ENCODE results near the gene KRT20. TPM values are rescaled to one million over a fixed set of nuclear protein-coding genes. Genes with fewer than 3 reads are reported as not detected.

KRT20 gene
- total and polyA plus RNA-seq, 7 experiments from 2014 or later, result not detected

DNA sequence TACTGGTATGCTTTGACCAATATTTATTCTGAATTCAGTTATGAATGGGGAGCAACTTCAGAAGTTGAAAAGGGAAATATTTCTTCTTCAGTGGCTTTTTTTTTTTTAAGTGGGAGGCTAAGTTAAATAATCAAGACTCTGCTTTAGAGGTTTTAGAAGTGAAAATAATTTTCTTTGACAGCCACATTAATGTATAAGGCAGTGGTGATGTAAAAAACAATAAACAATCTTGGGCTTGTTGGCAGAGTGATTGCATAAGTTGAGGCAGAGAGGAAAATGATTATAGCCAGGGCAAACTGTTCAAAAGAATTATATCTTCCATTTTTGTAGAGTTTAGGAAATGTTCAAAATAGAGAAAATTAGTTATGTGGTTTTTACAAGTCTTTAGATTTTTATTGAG lies 12.6 kb downstream of the KRT20 start:
- Histone ChIP-seq H3K4me1 (ENCODE audit: control insufficient read depth in 2 of 2, insufficient read depth in 2 of 2, low read length in 2 of 2) (no peaks in the 10 kb centered on the region), H3K36me3 (ENCODE audit: control insufficient read depth in 2 of 3, insufficient read depth in 3 of 3, low read length in 3 of 3) (no peaks in the 10 kb centered on the region), H3K9me3 (ENCODE audit: control insufficient read depth in 2 of 3, low read length in 3 of 3) (no peaks in the 10 kb centered on the region), H3K27me3 (ENCODE audit: control insufficient read depth in 2 of 2, insufficient read depth in 2 of 2, low read length in 2 of 2) (peaks cover 0 to 4% of the 10 kb centered on the region in 2 donors), H3K4me3 (ENCODE audit: low read length) (no peak overlapping the region), H3K27ac (ENCODE audit: low read depth, low read length) (no peak overlapping the region)
- intact Hi-C loops (cut with micrococcal nuclease), result no loop called here
- no peaks in the 10 kb centered on the region for H3K4me1 Mint-ChIP-seq
- DNase-seq (no peak), ATAC-seq (no peak)
- no peaks in the 10 kb centered on the region for H3K36me3 Mint-ChIP-seq
- H3K27me3 Mint-ChIP-seq, result peaks cover 7 to 50% (median 25%) of the 10 kb centered on the region in 5 donors
- ChIA-PET CTCF (no interaction called here), POLR2A (no interaction called here)
- H3K4me3 Mint-ChIP-seq, result no peak overlapping the region
- no peak overlapping the region for H3K27ac Mint-ChIP-seq
- no peaks in the 10 kb centered on the region for H3K9me3 Mint-ChIP-seq

DNA sequence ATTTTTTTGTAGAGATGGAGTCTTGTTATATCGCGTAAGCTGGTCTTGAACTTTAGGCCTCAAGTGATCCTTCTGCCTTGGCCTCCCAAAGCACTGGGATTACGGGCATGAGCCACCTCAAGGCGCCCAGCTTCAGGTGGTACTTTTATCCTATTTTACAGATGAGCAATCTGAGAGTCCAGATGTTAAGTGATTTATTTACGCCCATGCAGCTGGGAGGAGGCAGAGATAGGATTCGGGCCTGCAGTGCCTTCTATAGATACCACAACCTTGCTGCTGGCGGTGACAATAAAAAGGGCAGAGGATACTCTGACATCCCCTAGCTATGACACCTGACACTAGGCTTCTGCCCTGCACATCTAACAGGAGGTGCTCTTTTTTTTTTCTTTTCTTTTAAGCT lies 13.7 kb downstream of the KRT20 start:
- Mint-ChIP-seq H3K36me3 (no peaks in the 10 kb centered on the region), H3K4me1 (no peaks in the 10 kb centered on the region), H3K27ac (no peak overlapping the region), H3K4me3 (no peak overlapping the region), H3K27me3 (peaks cover 14 to 50% (median 25%) of the 10 kb centered on the region in 5 donors), H3K9me3 (no peaks in the 10 kb centered on the region)
- no peak for DNase-seq
- no peaks in the 10 kb centered on the region for H3K4me1 ChIP-seq (ENCODE audit: control insufficient read depth in 2 of 2, insufficient read depth in 2 of 2, low read length in 2 of 2)
- no peak for ATAC-seq
- H3K4me3 ChIP-seq (ENCODE audit: low read length), result no peak overlapping the region
- no peak overlapping the region for H3K27ac ChIP-seq (ENCODE audit: low read depth, low read length)
- CTCF ChIA-PET, result interaction anchor here (0.6 kb wide), 2 partner anchors 14 to 92 kb away, joined by 3 to 4 read pairs; no protein-coding TSS in a partner anchor
- H3K27me3 ChIP-seq (ENCODE audit: control insufficient read depth in 2 of 2, insufficient read depth in 2 of 2, low read length in 2 of 2), result peaks cover 0 to 4% of the 10 kb centered on the region in 2 donors
- POLR2A ChIA-PET, result no interaction called here
- no peaks in the 10 kb centered on the region for H3K36me3 ChIP-seq (ENCODE audit: control insufficient read depth in 2 of 3, insufficient read depth in 3 of 3, low read length in 3 of 3)
- intact Hi-C loops (cut with micrococcal nuclease), result no loop called here
- H3K9me3 ChIP-seq (ENCODE audit: control insufficient read depth in 2 of 3, low read length in 3 of 3), result no peaks in the 10 kb centered on the region

GRCh38 chr17:40870136-40870535 lies 14.9 kb downstream of the KRT20 start:
- no peak overlapping the region for H3K4me3 Mint-ChIP-seq
- Histone ChIP-seq H3K9me3 (ENCODE audit: control insufficient read depth in 2 of 3, low read length in 3 of 3) (no peaks in the 10 kb centered on the region), H3K27me3 (ENCODE audit: control insufficient read depth in 2 of 2, insufficient read depth in 2 of 2, low read length in 2 of 2) (peaks cover 0 to 4% of the 10 kb centered on the region in 2 donors), H3K4me3 (ENCODE audit: low read length) (no peak overlapping the region), H3K4me1 (ENCODE audit: control insufficient read depth in 2 of 2, insufficient read depth in 2 of 2, low read length in 2 of 2) (no peaks in the 10 kb centered on the region), H3K36me3 (ENCODE audit: control insufficient read depth in 2 of 3, insufficient read depth in 3 of 3, low read length in 3 of 3) (no peaks in the 10 kb centered on the region), H3K27ac (ENCODE audit: low read depth, low read length) (no peak overlapping the region)
- H3K36me3 Mint-ChIP-seq, result no peaks in the 10 kb centered on the region
- no peaks in the 10 kb centered on the region for H3K4me1 Mint-ChIP-seq
- no peak for DNase-seq
- no peak overlapping the region for H3K27ac Mint-ChIP-seq
- ChIA-PET POLR2A (no interaction called here), CTCF (no interaction called here)
- no peak for ATAC-seq
- peaks cover 17 to 48% (median 25%) of the 10 kb centered on the region in 5 donors for H3K27me3 Mint-ChIP-seq
- intact Hi-C loops (cut with micrococcal nuclease), result no loop called here
- no peaks in the 10 kb centered on the region for H3K9me3 Mint-ChIP-seq

- Histone ChIP-seq H3K27ac (ENCODE audit: low read depth, low read length) (no peak within 1 kb of the TSS), H3K4me3 (ENCODE audit: low read length) (no peak within 1 kb of the TSS), H3K36me3 (ENCODE audit: control insufficient read depth in 2 of 3, insufficient read depth in 3 of 3, low read length in 3 of 3) (no peaks in the 10 kb centered on the region), H3K27me3 (ENCODE audit: control insufficient read depth in 2 of 2, insufficient read depth in 2 of 2, low read length in 2 of 2) (peaks cover 0 to 4% of the 10 kb centered on the region in 2 donors), H3K4me1 (ENCODE audit: control insufficient read depth in 2 of 2, insufficient read depth in 2 of 2, low read length in 2 of 2) (no peaks in the 10 kb centered on the region), H3K9me3 (ENCODE audit: control insufficient read depth in 2 of 3, low read length in 3 of 3) (no peaks in the 10 kb centered on the region)
- ChIA-PET POLR2A (no interaction called here), CTCF (interaction anchor here (1.2 to 1.4 kb wide), 2 partner anchors 10 to 782 kb away, joined by 3 read pairs; no protein-coding TSS in a partner anchor)
- ATAC-seq, result no peak
- Mint-ChIP-seq H3K4me3 (no peak within 1 kb of the TSS), H3K27ac (no peak within 1 kb of the TSS), H3K9me3 (no peaks in the 10 kb centered on the region), H3K36me3 (no peaks in the 10 kb centered on the region), H3K27me3 (peaks cover 16 to 28% (median 23%) of the 10 kb centered on the region in 5 donors), H3K4me1 (no peaks in the 10 kb centered on the region)
- intact Hi-C loops (cut with micrococcal nuclease), result no loop called here
- DNase-seq, result no peak
Observed at GRCh38 chr17:40866838-40867237, 18.2 kb downstream of the KRT20 start, which contains the start of gene KRT12. TSS of gene KRT12 (minus strand) at chr17:40867223. CDS start at chr17:40867186, 37 bp downstream.

- H3K9me3 ChIP-seq (ENCODE audit: control insufficient read depth in 2 of 3, low read length in 3 of 3), result no peaks in the 10 kb centered on the region
- H3K9me3 Mint-ChIP-seq, result peaks cover 0 to 1% (median 0%) of the 10 kb centered on the region in 11 donors
- H3K27ac Mint-ChIP-seq, result no peak overlapping the region
- ATAC-seq (no peak), DNase-seq (no peak)
- H3K4me3 Mint-ChIP-seq, result no peak overlapping the region
- CTCF ChIA-PET, result no interaction called here
- peaks cover 6 to 22% (median 19%) of the 10 kb centered on the region in 5 donors for H3K27me3 Mint-ChIP-seq
- POLR2A ChIA-PET, result no interaction called here
- H3K4me1 ChIP-seq (ENCODE audit: control insufficient read depth in 2 of 2, insufficient read depth in 2 of 2, low read length in 2 of 2), result no peaks in the 10 kb centered on the region
- no peak overlapping the region for H3K27ac ChIP-seq (ENCODE audit: low read depth, low read length)
- H3K4me1 Mint-ChIP-seq, result no peaks in the 10 kb centered on the region
- no peaks in the 10 kb centered on the region for H3K36me3 ChIP-seq (ENCODE audit: control insufficient read depth in 2 of 3, insufficient read depth in 3 of 3, low read length in 3 of 3)
- no peaks in the 10 kb centered on the region for H3K27me3 ChIP-seq (ENCODE audit: control insufficient read depth in 2 of 2, insufficient read depth in 2 of 2, low read length in 2 of 2)
- no peak overlapping the region for H3K4me3 ChIP-seq (ENCODE audit: low read length)
- intact Hi-C loops (cut with micrococcal nuclease), result no loop called here
- H3K36me3 Mint-ChIP-seq, result no peaks in the 10 kb centered on the region
Observed at GRCh38 chr17:40864661-40865390, 20.2 kb downstream of the KRT20 start.

- DNase-seq (no peak), ATAC-seq (no peak)
- ChIA-PET CTCF (interaction anchor here (0.7 kb wide), 1 partner anchor 799 kb away, joined by 3 read pairs; no protein-coding TSS in a partner anchor), POLR2A (interaction anchor here (0.5 kb wide), 1 partner anchor 841 kb away, joined by 3 read pairs; no protein-coding TSS in a partner anchor)
- no peaks in the 10 kb centered on the region for H3K36me3 ChIP-seq (ENCODE audit: control insufficient read depth in 2 of 3, insufficient read depth in 3 of 3, low read length in 3 of 3)
- no peak overlapping the region for H3K4me3 Mint-ChIP-seq
- no peaks in the 10 kb centered on the region for H3K36me3 Mint-ChIP-seq
- H3K4me1 Mint-ChIP-seq, result no peaks in the 10 kb centered on the region
- H3K27me3 Mint-ChIP-seq, result peaks cover 0 to 25% (median 15%) of the 10 kb centered on the region in 5 donors
- no peaks in the 10 kb centered on the region for H3K27me3 ChIP-seq (ENCODE audit: control insufficient read depth in 2 of 2, insufficient read depth in 2 of 2, low read length in 2 of 2)
- intact Hi-C loops (cut with micrococcal nuclease), result no loop called here
- H3K9me3 ChIP-seq (ENCODE audit: control insufficient read depth in 2 of 3, low read length in 3 of 3), result no peaks in the 10 kb centered on the region
- no peak overlapping the region for H3K27ac ChIP-seq (ENCODE audit: low read depth, low read length)
- peaks cover 0 to 1% (median 0%) of the 10 kb centered on the region in 11 donors for H3K9me3 Mint-ChIP-seq
- H3K4me1 ChIP-seq (ENCODE audit: control insufficient read depth in 2 of 2, insufficient read depth in 2 of 2, low read length in 2 of 2), result no peaks in the 10 kb centered on the region
- H3K4me3 ChIP-seq (ENCODE audit: low read length), result no peak overlapping the region
- no peak overlapping the region for H3K27ac Mint-ChIP-seq
Observed at GRCh38 chr17:40862985-40863733, 21.9 kb downstream of the KRT20 start.

Measured in naive thymus-derived CD4-positive, alpha-beta T cell (primary cell).